Peyer's patch (tissue), 4 donors: Measurements from ENCODE around the gene ZNHIT2.

Source experiments
- CTCF ChIP-seq, 6 experiments: fragments of 450-650 bp in 4 of 6; fragments of 200-600 bp in 2 of 6; sonication (generic) in 1 of 6; IDR thresholded peaks; one replicate each; pipeline ENCODE4 v1.5.1; 2017 to 2019; ENCODE audit warnings: antibody characterized with exemption in 6 of 6, mild to moderate bottlenecking in 3 of 6, moderate library complexity in 1 of 6
- POLR2A ChIP-seq, 2 donors: fragments of 450-650 bp; IDR thresholded peaks; one replicate each; pipeline ENCODE4 v1.5.1; 2017; ENCODE audit warnings: antibody characterized with exemption in 2 of 2, mild to moderate bottlenecking in 2 of 2, moderate library complexity in 2 of 2

- TF ChIP-seq CTCF (IDR thresholded peaks at IDR 0.05), result no peak
- no peak for TF ChIP-seq POLR2A (IDR thresholded peaks at IDR 0.05)
Measured at GRCh38 chr11:65166893-65167292, 49.4 kb upstream of the ZNHIT2 start.
